ENCODE data around the gene TNFRSF21.
"Not testable (repeated sequence)": the region's sequence is repeated elsewhere in the genome, so short reads cannot be mapped to it uniquely, and the experiment has no call there.

The TNFRSF21 gene

DNA sequence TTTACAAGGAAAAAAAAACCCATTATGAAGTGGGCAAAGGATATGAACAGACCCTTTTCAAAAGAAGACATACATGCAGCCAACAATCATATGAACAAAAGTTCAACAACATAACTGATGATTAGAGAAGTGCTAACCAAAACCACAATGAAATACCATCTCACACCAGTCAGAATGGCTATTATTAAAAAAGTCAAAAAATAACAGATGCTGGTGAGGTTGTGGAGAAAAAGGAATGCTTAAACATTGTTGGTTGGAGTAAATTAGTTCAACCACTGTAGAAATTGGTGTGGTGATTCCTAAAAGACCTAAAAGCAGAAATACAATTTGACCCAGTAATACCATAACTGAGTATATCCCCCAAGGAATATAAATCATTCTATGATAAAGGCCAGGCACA, 86.5 kb downstream of the TNFRSF21 start:
- DNase-seq (ENCODE audit: low spot score), result not testable (repeated sequence)

- no peak for DNase-seq (ENCODE audit: low spot score)
Observed at GRCh38 chr6:47221565-47221964, 88.1 kb downstream of the TNFRSF21 start.

DNA sequence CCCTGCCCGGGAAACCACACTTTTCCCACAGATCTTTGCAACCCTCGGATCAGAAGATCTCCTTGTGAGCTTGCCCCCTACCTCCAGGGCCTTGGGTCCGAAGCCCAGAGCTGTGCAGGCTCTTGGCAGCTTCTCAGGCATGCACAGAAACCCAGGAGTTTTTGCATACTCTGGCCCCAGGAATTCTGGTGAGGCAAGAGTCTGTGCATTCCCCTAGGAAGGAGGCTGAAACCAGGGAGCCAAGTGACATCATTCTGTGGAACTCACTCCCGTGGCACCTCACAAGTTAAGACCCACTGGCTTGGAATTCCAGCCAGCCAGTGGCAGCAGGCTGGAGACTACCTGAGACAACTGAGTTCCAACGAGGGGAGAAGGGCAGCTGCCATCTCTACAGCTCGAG, 100.1 kb downstream of the TNFRSF21 start:
- DNase-seq (ENCODE audit: low spot score), result peak; percentile 86

- DNase-seq (ENCODE audit: low spot score), result peak; percentile 40
Observed at GRCh38 chr6:47207261-47207660, 102.4 kb downstream of the TNFRSF21 start.

GRCh38 chr6:47206626-47207025, 103.1 kb downstream of the TNFRSF21 start:
- peak; percentile 76 for DNase-seq (ENCODE audit: low spot score)

GRCh38 chr6:47203938-47204611, 105.6 kb downstream of the TNFRSF21 start:
- DNase-seq (ENCODE audit: low spot score), result no peak

- peak; percentile 32 for DNase-seq (ENCODE audit: low spot score)
Observed at GRCh38 chr6:47203266-47203937, 106.3 kb downstream of the TNFRSF21 start.

DNA sequence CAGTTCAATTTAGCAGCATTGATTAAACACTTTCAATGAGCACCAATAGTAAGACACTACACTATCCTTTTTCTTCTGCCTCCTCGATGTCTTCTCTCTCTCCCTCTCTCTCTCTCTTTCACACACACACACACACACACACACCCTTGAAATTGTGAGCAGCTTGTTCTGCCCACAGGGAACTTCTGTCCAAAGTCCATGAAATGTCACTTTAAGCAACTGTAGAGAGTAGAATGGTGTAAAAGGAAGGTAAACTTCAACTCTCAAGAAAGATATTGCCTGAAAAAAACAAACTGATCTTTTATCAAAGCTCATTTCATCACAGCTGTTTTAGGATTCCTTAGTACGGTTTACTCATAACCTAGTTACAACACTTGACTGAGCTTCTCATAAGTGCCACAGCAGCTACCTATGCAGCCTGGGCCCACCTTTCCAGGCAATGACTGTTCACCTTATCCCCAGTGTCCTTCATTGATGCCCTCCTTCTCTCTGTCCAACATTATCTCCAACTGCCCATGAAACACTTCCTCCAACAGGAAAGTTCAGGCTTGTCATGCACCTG, 107.0 kb downstream of the TNFRSF21 start:
- DNase-seq (ENCODE audit: low spot score), result no peak

GRCh38 chr6:47200536-47201334, 109.0 kb downstream of the TNFRSF21 start:
- DNase-seq (ENCODE audit: low spot score), result peak; percentile 75

DNA sequence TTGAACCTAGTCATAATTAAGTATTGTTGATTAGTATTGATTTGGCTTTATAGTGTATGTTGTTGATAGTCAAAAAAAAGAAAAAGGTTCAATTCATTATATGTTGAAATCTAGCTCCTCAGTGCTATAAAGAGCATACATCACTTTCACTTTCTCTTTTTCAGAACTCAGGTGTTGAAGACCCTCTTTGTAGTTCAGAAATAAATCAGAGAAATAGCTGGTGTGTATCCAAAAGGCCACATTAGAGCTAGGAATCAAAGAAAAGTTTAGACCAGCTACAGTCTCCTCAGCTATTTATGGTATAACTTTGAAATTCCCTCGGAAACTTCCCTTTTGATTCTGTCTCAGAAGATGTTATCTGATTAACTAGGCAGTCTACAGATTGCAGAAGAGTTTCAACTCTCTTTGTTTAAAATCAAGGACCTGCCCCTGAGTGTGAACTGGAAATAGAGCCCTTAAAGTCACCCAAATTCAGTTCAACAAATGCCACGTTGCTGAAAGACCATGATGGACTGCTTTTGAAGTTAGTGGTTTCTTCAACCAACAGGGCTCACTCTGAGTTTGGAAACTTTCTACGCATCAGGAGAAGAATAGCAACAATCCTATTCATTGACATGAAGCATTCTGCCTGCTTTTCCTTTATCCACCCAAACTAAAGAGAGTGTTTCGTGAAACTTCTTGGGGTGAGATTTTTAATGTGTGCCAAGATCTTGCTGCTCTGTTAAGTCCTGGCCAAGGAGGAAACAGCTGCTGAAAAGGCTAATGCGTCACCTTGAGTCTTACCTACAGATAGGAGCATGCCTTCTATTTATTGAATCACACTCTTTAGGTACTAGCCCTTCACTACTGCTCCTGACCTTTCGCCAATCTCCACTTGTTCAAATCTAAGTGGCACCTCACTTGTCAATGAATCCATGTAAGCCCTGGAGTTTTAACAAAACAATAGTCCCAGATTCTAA, 111.7 kb downstream of the TNFRSF21 start:
- DNase-seq (ENCODE audit: low spot score), result peak; percentile 31

- DNase-seq (ENCODE audit: low spot score), result no peak
Observed at GRCh38 chr6:47196113-47196512, 113.6 kb downstream of the TNFRSF21 start.

- no peak for DNase-seq (ENCODE audit: low spot score)
Observed at GRCh38 chr6:47195011-47195650, 114.6 kb downstream of the TNFRSF21 start.

GRCh38 chr6:47188588-47189021, 121.1 kb downstream of the TNFRSF21 start:
- peak; percentile 94 for DNase-seq (ENCODE audit: low spot score)

DNA sequence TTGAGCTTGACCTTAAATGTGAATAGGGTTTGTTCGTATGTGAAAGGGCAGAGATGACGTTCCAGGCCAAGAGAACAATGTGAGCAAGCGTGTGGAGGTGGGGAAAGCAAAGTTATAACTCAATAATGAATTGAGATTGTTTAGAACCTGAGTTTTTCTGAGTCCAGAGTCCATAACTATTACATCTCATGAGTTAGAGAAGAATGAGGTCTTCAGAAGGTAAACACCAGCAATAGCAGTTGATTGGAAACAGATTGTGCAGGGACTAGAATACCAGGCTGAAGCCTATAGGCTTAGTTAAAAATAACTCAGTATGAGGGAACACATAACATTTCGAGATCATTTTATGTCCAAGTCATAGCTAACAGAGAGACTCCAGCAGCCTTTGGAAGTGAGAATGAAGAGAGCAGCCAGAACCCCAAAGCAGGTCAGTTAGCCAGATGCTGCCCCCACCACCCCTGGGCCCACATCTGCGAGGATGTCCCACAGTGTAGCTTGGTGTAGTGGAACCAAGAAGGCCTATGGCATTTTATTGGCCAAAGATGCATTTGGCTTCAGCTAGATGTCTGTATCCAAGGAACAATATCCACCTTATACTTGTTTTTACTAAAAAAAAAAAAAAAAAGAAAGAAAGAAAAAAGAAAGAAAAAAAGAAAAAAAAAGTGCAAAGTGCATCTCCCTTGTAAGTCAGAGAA, 121.7 kb downstream of the TNFRSF21 start:
- DNase-seq (ENCODE audit: low spot score), result no peak

DNA sequence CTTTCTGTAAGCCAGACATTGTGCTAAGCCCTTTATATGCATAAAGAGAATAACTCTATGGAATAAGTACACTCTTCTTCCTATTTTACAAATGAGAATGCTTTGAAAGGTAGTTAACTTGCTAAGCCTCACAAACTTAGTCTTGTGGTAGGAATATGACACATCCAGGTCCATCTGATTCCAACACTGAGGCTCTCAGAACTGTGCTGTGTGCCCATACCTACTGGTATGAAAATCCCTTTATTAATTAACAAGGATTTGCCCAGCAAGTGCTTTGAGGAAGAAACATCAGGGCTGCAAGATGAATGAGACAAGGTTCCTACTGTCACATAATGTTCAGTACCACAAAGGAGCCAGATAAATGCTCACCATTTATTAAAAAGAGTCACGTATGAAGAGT, 122.6 kb downstream of the TNFRSF21 start:
- peak; percentile 68 for DNase-seq (ENCODE audit: low spot score)

DNA sequence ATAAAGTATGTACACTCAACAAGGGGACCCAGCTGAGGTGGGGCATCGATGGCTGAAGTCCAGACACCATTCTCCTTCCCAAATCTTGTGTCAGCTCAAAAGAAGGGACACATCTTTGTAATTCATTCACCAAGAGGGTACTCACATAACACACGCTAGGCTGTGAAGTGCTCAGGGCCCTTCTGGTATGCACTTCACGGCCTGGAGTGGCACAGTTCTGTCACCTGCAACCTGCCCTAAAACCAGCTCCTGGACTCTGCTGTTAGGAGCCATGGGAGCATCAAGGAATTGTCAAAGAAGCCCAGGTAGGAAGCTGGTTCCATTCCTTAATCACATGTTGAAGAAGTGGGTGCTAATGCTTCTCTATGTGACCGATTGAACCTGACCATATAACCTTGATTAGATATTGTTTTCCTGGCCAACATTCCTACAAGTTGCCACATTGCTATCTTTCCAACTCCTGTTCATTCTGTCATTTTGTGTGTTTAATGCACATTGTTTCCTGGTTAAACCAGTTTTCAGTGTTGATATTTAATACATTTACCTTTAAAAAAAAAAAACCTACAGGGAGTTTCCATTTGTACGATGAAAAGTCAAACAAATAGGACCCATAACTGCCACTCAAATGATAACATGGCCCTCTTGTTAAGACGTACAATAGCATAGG, 127.3 kb downstream of the TNFRSF21 start:
- no peak for DNase-seq (ENCODE audit: low spot score)

DNA sequence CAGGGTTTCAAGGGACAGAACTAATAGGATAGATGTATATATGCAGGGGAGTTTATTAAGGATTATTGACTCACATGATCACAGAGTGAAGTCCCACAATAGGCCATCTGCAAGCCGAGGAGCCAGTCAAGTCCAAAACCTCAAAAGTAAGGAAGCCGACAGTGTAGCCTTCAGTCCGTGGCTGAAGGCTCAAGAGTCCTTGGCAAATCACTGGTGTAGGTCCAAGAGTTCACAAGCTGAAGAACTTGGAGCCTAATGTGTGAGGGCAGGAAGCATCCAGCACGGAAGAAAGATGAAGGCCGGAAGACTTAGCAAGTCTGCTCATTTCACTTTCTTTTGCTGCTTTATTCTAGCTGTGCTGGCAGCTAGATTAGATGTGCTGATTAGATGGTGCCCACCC, 128.0 kb downstream of the TNFRSF21 start:
- DNase-seq (ENCODE audit: low spot score), result no peak
